Measurements from ENCODE around the gene SAFB2. TPM values are rescaled to one million over a fixed set of nuclear protein-coding genes. Genes with fewer than 3 reads are reported as not detected.

SAFB2 gene
- total and polyA plus RNA-seq, 8 donors, result 38.5 to 237 (median 83.7) TPM

GRCh38 chr19:5559804-5560133 is 62.8 kb downstream of the SAFB2 start:
- no peak overlapping the region for H3K4me3 ChIP-seq
- H3K27me3 ChIP-seq, result peaks cover 0 to 89% (median 17%) of the 10 kb centered on the region in 3 donors
- H3K27ac ChIP-seq, result no peak overlapping the region
- H3K36me3 ChIP-seq, result no peaks in the 10 kb centered on the region
- WGBS, 5 donors, result 29 to 57% (median 50%) methylated on average over 2 to 3 of the region's 3 CpGs; no CpG with 5 or more reads in 1 of the 5 donors
- H3K9me3 ChIP-seq, result peaks cover 5 to 21% (median 12%) of the 10 kb centered on the region in 4 donors
- no peaks in the 10 kb centered on the region for H3K4me1 ChIP-seq
- TF ChIP-seq CTCF (IDR thresholded peaks at IDR 0.05) (no peak), POLR2A (IDR thresholded peaks at IDR 0.05) (no peak), POLR2AphosphoS5 (IDR thresholded peaks at IDR 0.05) (no peak), EP300 (IDR thresholded peaks at IDR 0.05) (no peak)
- intact Hi-C loops (cut with DNase I; ENCODE audit: low total_unique reads), result no loop called here
- no peak for DNase-seq

- no peak for DNase-seq
- TF ChIP-seq POLR2A (IDR thresholded peaks at IDR 0.05), result no peak
- TF ChIP-seq CTCF (IDR thresholded peaks at IDR 0.05), result no peak
- no peak for TF ChIP-seq POLR2AphosphoS5 (IDR thresholded peaks at IDR 0.05)
- no peak for TF ChIP-seq EP300 (IDR thresholded peaks at IDR 0.05)
- no peak overlapping the region for H3K27ac ChIP-seq
- peaks cover 0 to 75% (median 17%) of the 10 kb centered on the region in 3 donors for H3K27me3 ChIP-seq
- H3K4me1 ChIP-seq, result no peaks in the 10 kb centered on the region
- H3K36me3 ChIP-seq, result no peaks in the 10 kb centered on the region
- H3K4me3 ChIP-seq, result no peak overlapping the region
- intact Hi-C loops (cut with DNase I; ENCODE audit: low total_unique reads), result no loop called here
- 70 to 83% (median 81%) methylated on average over 2 of the region's 2 CpGs for WGBS, 5 donors
- peaks cover 5 to 21% (median 12%) of the 10 kb centered on the region in 4 donors for H3K9me3 ChIP-seq
These were observed 64.4 kb downstream of the SAFB2 start for GRCh38 chr19:5558101-5558621.

- Histone ChIP-seq H3K4me3 (no peak overlapping the region), H3K27me3 (peaks cover 0 to 71% (median 14%) of the 10 kb centered on the region in 3 donors), H3K4me1 (no peaks in the 10 kb centered on the region), H3K9me3 (peaks cover 5 to 17% (median 12%) of the 10 kb centered on the region in 4 donors), H3K27ac (no peak overlapping the region), H3K36me3 (no peaks in the 10 kb centered on the region)
- intact Hi-C loops (cut with DNase I; ENCODE audit: low total_unique reads), result no loop called here
- 28 to 40% (median 34%) methylated on average over 9 to 13 of the region's 13 CpGs for WGBS, 5 donors
- TF ChIP-seq POLR2AphosphoS5 (IDR thresholded peaks at IDR 0.05) (no peak), CTCF (IDR thresholded peaks at IDR 0.05) (no peak), EP300 (IDR thresholded peaks at IDR 0.05) (no peak), POLR2A (IDR thresholded peaks at IDR 0.05) (no peak)
- DNase-seq, result peak in 1 of 2 donors; percentile 67
These were observed 64.9 kb downstream of the SAFB2 start for GRCh38 chr19:5557691-5558090.

GRCh38 chr19:5554828-5555227 is 67.7 kb downstream of the SAFB2 start:
- H3K4me3 ChIP-seq, result no peak overlapping the region
- intact Hi-C loops (cut with DNase I; ENCODE audit: low total_unique reads), result no loop called here
- no peaks in the 10 kb centered on the region for H3K4me1 ChIP-seq
- H3K27ac ChIP-seq, result no peak overlapping the region
- H3K9me3 ChIP-seq, result no peaks in the 10 kb centered on the region
- peaks cover 0 to 42% (median 8%) of the 10 kb centered on the region in 3 donors for H3K27me3 ChIP-seq
- no peak for DNase-seq
- TF ChIP-seq EP300 (IDR thresholded peaks at IDR 0.05) (no peak), POLR2AphosphoS5 (IDR thresholded peaks at IDR 0.05) (no peak), CTCF (IDR thresholded peaks at IDR 0.05) (no peak), POLR2A (IDR thresholded peaks at IDR 0.05) (no peak)
- WGBS, 5 donors, result 65 to 82% (median 79%) methylated on average over 5 of the region's 5 CpGs
- H3K36me3 ChIP-seq, result no peaks in the 10 kb centered on the region

Data from stomach (tissue), 9 donors.